Naive thymus-derived CD4-positive, alpha-beta T cell (primary cell): ENCODE results near the gene PRRG4. TPM values are rescaled to one million over a fixed set of nuclear protein-coding genes. Genes with fewer than 3 reads are reported as not detected.

Experiments
- polyA plus RNA-seq, 2 donors: library from polyadenylated mRNA; unstranded; fragments of 300-500 nt; fragmentation: Illumina TruSeq; gene quantifications; one replicate each; pipeline ENCODE4 v1.2.3, GENCODE V29; 2021
- total RNA-seq, 6 experiments: library from RNA in 5 of 6; stranded (reverse) in 5 of 6; gene quantifications; 1 replicate in 5 of 6; 2 replicates in 1 of 6; pipeline ENCODE4 v1.2.3 and lab custom pipeline; 2021 to 2026

The PRRG4 gene
- total and polyA plus RNA-seq, 7 experiments from 2014 or later: 0.11 to 2.3 (median 0.48) TPM; not detected in 4

Other genes with a start within 250 kb of the PRRG4 start
- 100 to 1,000 TPM; 210 to 250 (median 236) TPM for gene EIF3M, start 246.1 kb upstream of the PRRG4 start, total RNA-seq
- gene EIF3M, start 246.1 kb upstream of the PRRG4 start, polyA plus RNA-seq: 100 to 1,000 TPM; 245 to 281 TPM
- not detected for gene CCDC73, start 35.3 kb upstream of the PRRG4 start, total RNA-seq
- not detected for gene CCDC73, start 35.3 kb upstream of the PRRG4 start, polyA plus RNA-seq
- gene QSER1, start 62.9 kb downstream of the PRRG4 start, total RNA-seq: 10 to 100 TPM; 11.2 to 16.9 (median 14.7) TPM
- 1 to 10 TPM; 1.6 to 2.7 TPM for gene QSER1, start 62.9 kb downstream of the PRRG4 start, polyA plus RNA-seq
- gene DEPDC7, start 186.0 kb downstream of the PRRG4 start, total RNA-seq: 1 to 10 TPM in 4 of 5 experiments, under 1 TPM in 1; 0.65 to 9.6 (median 2.1) TPM
- gene DEPDC7, start 186.0 kb downstream of the PRRG4 start, polyA plus RNA-seq: 1 to 10 TPM; 3.2 to 3.9 TPM
- gene TCP11L1, start 209.6 kb downstream of the PRRG4 start, total RNA-seq: 10 to 100 TPM in 4 of 5 experiments, 1 to 10 TPM in 1; 9.1 to 17.1 (median 13.3) TPM
- gene TCP11L1, start 209.6 kb downstream of the PRRG4 start, polyA plus RNA-seq: 1 to 10 TPM; 1.8 to 3.2 TPM